ENCODE measurements around the gene ITGB8.

GRCh38 chr7:20442951-20443350 is 112.3 kb downstream of the ITGB8 start:
- TF ChIP-seq EZH2 (IDR thresholded peaks at IDR 0.05; ENCODE audit: insufficient read depth, poor library complexity, severe bottlenecking) (no peak), EZH2phosphoT487 (IDR thresholded peaks at IDR 0.05; ENCODE audit: insufficient read depth, low read depth) (no peak)

Measured in GM23248 (cell line).